Nucleus accumbens (tissue), 56 donors: ENCODE data around the gene HTR5A.
"Not testable (repeated sequence)": the region's sequence is repeated elsewhere in the genome, so short reads cannot be mapped to it uniquely, and the experiment has no call there.

Experiments used
- DNase-seq, 56 donors: peaks; one replicate each; lab custom pipeline; 2025; lab: John Stamatoyannopoulos, UW

HTR5A gene

GRCh38 chr7:155069992-155070751, at the start of gene HTR5A:
Gene HTR5A (plus strand): TSS chr7:155070324. CDS start chr7:155070900, 576 bp downstream.
- peak in 48 of 56 donors; percentile 5 to 79 (median 40) for DNase-seq

GRCh38 chr7:155020996-155021395, 49.1 kb upstream of the HTR5A start:
- no peak for DNase-seq

GRCh38 chr7:155021699-155022145, 48.4 kb upstream of the HTR5A start:
- no peak for DNase-seq

- no peak for DNase-seq
These were observed 42.2 kb upstream of the HTR5A start for GRCh38 chr7:155027879-155028278.

GRCh38 chr7:155032978-155033377, 37.1 kb upstream of the HTR5A start:
- DNase-seq = no peak

GRCh38 chr7:155034495-155034894, 35.6 kb upstream of the HTR5A start:
- not testable (repeated sequence) for DNase-seq

GRCh38 chr7:155038335-155038734, 31.8 kb upstream of the HTR5A start:
- no peak for DNase-seq

- no peak for DNase-seq
These were observed 26.4 kb upstream of the HTR5A start for GRCh38 chr7:155043756-155044155.

- no peak for DNase-seq
These were observed 22.1 kb upstream of the HTR5A start for GRCh38 chr7:155048006-155048405.

GRCh38 chr7:155051355-155051754, 18.8 kb upstream of the HTR5A start:
- DNase-seq = no peak

- no peak for DNase-seq
These were observed 17.1 kb upstream of the HTR5A start for GRCh38 chr7:155053002-155053401.

GRCh38 chr7:155054761-155055160, 15.4 kb upstream of the HTR5A start:
- DNase-seq = no peak

GRCh38 chr7:155057076-155057475, 13.0 kb upstream of the HTR5A start:
- DNase-seq = no peak

GRCh38 chr7:155058896-155059295, 11.2 kb upstream of the HTR5A start:
- DNase-seq = no peak

GRCh38 chr7:155059703-155060102, 10.4 kb upstream of the HTR5A start:
- DNase-seq = no peak

GRCh38 chr7:155062411-155062810, 7.7 kb upstream of the HTR5A start:
- no peak for DNase-seq

- no peak for DNase-seq
These were observed 5.9 kb upstream of the HTR5A start for GRCh38 chr7:155064186-155064585.

GRCh38 chr7:155066417-155066950, 3.6 kb upstream of the HTR5A start:
- no peak for DNase-seq

GRCh38 chr7:155071121-155071651, 1.1 kb downstream of the HTR5A start:
- peak in 31 of 56 donors; percentile 5 to 73 (median 34) for DNase-seq

- DNase-seq = peak in 24 of 56 donors; percentile 4 to 68 (median 34)
These were observed 1.9 kb downstream of the HTR5A start for GRCh38 chr7:155071916-155072571.

- no peak for DNase-seq
These were observed 3.8 kb downstream of the HTR5A start for GRCh38 chr7:155073922-155074321.
